HCT116 (cell line): Measurements from ENCODE around the gene EIF4E2.

Source experiments
- CEBPB ChIP-seq: IDR thresholded peaks from 2 replicates; pipeline ENCODE4 v1.6.1; 2012; ENCODE audit warnings: low read depth
- ELF1 ChIP-seq: IDR thresholded peaks from 2 replicates; pipeline ENCODE4 v1.6.1; 2012; ENCODE audit warnings: low read depth, borderline replicate concordance
- EZH2 ChIP-seq: fragments of 200-600 bp; sonication (generic); IDR thresholded peaks from 2 replicates; pipeline ENCODE4 v1.6.1; 2017; ENCODE audit warnings: antibody characterized with exemption, mixed run types
- POLR2A ChIP-seq: IDR thresholded peaks from 2 replicates; pipeline ENCODE4 v1.7.0; 2011; ENCODE audit warnings: borderline replicate concordance; ENCODE audit not compliant: insufficient read depth, insufficient read length; ENCODE audit errors: extremely low read depth
- POLR2AphosphoS5 ChIP-seq: IDR thresholded peaks from 2 replicates; pipeline ENCODE4 v1.6.1; 2011; ENCODE audit warnings: mild to moderate bottlenecking, low read depth, low read length, moderate library complexity
- RAD21 ChIP-seq: IDR thresholded peaks from 2 replicates; pipeline ENCODE4 v1.6.1; 2012; ENCODE audit warnings: low read depth, mild to moderate bottlenecking
- SP1 ChIP-seq: IDR thresholded peaks from 2 replicates; pipeline ENCODE4 v1.6.1; 2012; ENCODE audit warnings: low read depth
- SRF ChIP-seq: IDR thresholded peaks from 2 replicates; pipeline ENCODE4 v1.6.1; 2012; ENCODE audit warnings: low read depth
- YY1 ChIP-seq: IDR thresholded peaks from 2 replicates; pipeline ENCODE4 v1.6.1; 2011; ENCODE audit warnings: low read length, low read depth, moderate library complexity, mild to moderate bottlenecking; ENCODE audit not compliant: insufficient replicate concordance; ENCODE audit errors: extremely low read depth
- ZNF274 ChIP-seq: fragments of 200-500 bp; sonication (Bioruptor generic); IDR thresholded peaks from 2 replicates; pipeline ENCODE4 v1.6.1; 2014; ENCODE audit warnings: mild to moderate bottlenecking, low read depth, low read length, inconsistent platforms
- TF ChIP-seq, protein P1 (sequence below): IDR thresholded peaks from 2 replicates; pipeline ENCODE4 v1.6.1; 2012
- TF ChIP-seq, protein P2 (sequence below), 3 experiments: fragments of 200-600 bp in 1 of 3; sonication (generic) in 1 of 3; IDR thresholded peaks in 2 of 3; conservative IDR thresholded peaks in 1 of 3; 2 replicates each; pipeline ENCODE4 v1.5.1; 2012 to 2017; ENCODE audit warnings: low read depth in 2 of 3, low read length in 2 of 3, antibody characterized with exemption in 1 of 3, borderline replicate concordance in 1 of 3, control low read depth in 1 of 3, mild to moderate bottlenecking in 1 of 3, mixed read lengths in 1 of 3, mixed run types in 1 of 3, moderate library complexity in 1 of 3; ENCODE audit not compliant: insufficient read depth in 1 of 3
- TF ChIP-seq, protein P3 (sequence below): IDR thresholded peaks from 2 replicates; pipeline ENCODE4 v1.6.1; 2011; ENCODE audit warnings: mild to moderate bottlenecking, low read length, moderate library complexity; ENCODE audit not compliant: insufficient replicate concordance; ENCODE audit errors: extremely low read depth
- TF ChIP-seq, protein P4 (sequence below): IDR thresholded peaks from 2 replicates; pipeline ENCODE4 v1.6.1; 2012; ENCODE audit warnings: low read depth

DNA sequence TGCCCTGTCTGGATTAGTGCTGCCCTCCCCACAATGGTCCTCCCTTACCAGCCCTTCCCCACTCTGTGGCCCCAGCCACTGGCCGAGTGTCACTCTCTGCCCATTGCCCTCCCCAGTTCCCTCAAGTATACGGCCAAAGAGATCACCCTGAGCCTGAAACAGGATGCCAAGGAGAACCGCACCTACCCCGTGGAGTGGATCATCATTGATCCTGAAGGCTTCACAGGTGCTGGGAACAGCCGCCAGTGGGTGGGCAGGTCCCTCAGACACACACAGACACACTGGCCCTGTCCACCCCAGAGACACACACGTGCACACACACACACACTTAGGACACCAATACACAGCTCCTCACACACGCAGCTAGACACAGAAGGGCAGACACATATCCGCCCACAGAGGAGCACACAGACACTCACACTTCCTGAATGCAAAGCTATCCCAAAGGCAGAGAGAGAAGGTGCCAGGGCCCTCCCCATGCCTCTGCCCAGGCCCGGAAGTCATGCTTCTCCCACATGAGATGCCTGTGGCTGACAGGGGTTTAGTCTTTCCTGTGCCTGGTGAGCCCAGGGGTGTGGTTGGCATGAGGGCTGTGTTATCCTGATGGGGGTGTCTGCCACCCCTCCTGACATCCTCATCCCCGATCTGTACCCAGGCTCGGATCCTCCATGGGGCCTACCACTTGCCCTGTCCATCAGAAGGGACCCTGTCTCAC lies 21.6 kb upstream of the EIF4E2 start:
- TF ChIP-seq SRF (no peak), POLR2A (no peak), POLR2AphosphoS5 (no peak), ZNF274 (no peak), ELF1 (no peak), CEBPB (no peak), SP1 (no peak), EZH2 (no peak), RAD21 (no peak), YY1 (no peak)
- TF ChIP-seq, protein P1, sequence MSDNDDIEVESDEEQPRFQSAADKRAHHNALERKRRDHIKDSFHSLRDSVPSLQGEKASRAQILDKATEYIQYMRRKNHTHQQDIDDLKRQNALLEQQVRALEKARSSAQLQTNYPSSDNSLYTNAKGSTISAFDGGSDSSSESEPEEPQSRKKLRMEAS, result no peak
- TF ChIP-seq, protein P2, sequence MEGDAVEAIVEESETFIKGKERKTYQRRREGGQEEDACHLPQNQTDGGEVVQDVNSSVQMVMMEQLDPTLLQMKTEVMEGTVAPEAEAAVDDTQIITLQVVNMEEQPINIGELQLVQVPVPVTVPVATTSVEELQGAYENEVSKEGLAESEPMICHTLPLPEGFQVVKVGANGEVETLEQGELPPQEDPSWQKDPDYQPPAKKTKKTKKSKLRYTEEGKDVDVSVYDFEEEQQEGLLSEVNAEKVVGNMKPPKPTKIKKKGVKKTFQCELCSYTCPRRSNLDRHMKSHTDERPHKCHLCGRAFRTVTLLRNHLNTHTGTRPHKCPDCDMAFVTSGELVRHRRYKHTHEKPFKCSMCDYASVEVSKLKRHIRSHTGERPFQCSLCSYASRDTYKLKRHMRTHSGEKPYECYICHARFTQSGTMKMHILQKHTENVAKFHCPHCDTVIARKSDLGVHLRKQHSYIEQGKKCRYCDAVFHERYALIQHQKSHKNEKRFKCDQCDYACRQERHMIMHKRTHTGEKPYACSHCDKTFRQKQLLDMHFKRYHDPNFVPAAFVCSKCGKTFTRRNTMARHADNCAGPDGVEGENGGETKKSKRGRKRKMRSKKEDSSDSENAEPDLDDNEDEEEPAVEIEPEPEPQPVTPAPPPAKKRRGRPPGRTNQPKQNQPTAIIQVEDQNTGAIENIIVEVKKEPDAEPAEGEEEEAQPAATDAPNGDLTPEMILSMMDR (IDR thresholded peaks at IDR 0.05 in 2 of 3, conservative IDR thresholded peaks at IDR 0.05 in 1 of 3; ENCODE audit: borderline replicate concordance in 1 of 3, insufficient read depth in 1 of 3, low read depth in 2 of 3, low read length in 2 of 3), result no peak
- TF ChIP-seq, protein P3, sequence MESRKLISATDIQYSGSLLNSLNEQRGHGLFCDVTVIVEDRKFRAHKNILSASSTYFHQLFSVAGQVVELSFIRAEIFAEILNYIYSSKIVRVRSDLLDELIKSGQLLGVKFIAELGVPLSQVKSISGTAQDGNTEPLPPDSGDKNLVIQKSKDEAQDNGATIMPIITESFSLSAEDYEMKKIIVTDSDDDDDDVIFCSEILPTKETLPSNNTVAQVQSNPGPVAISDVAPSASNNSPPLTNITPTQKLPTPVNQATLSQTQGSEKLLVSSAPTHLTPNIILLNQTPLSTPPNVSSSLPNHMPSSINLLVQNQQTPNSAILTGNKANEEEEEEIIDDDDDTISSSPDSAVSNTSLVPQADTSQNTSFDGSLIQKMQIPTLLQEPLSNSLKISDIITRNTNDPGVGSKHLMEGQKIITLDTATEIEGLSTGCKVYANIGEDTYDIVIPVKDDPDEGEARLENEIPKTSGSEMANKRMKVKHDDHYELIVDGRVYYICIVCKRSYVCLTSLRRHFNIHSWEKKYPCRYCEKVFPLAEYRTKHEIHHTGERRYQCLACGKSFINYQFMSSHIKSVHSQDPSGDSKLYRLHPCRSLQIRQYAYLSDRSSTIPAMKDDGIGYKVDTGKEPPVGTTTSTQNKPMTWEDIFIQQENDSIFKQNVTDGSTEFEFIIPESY, result no peak
- TF ChIP-seq, protein P4, sequence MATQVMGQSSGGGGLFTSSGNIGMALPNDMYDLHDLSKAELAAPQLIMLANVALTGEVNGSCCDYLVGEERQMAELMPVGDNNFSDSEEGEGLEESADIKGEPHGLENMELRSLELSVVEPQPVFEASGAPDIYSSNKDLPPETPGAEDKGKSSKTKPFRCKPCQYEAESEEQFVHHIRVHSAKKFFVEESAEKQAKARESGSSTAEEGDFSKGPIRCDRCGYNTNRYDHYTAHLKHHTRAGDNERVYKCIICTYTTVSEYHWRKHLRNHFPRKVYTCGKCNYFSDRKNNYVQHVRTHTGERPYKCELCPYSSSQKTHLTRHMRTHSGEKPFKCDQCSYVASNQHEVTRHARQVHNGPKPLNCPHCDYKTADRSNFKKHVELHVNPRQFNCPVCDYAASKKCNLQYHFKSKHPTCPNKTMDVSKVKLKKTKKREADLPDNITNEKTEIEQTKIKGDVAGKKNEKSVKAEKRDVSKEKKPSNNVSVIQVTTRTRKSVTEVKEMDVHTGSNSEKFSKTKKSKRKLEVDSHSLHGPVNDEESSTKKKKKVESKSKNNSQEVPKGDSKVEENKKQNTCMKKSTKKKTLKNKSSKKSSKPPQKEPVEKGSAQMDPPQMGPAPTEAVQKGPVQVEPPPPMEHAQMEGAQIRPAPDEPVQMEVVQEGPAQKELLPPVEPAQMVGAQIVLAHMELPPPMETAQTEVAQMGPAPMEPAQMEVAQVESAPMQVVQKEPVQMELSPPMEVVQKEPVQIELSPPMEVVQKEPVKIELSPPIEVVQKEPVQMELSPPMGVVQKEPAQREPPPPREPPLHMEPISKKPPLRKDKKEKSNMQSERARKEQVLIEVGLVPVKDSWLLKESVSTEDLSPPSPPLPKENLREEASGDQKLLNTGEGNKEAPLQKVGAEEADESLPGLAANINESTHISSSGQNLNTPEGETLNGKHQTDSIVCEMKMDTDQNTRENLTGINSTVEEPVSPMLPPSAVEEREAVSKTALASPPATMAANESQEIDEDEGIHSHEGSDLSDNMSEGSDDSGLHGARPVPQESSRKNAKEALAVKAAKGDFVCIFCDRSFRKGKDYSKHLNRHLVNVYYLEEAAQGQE, result no peak
